Activated CD4-positive, alpha-beta T cell treated with anti-CD3 and anti-CD28 coated beads for 4 hours (primary cell): Measurements from ENCODE around the gene CAMK2D.

Source experiments
- DNase-seq, 2 donors: peaks; one replicate each; pipeline ENCODE4 v3.0.0-alpha.2; 2020

The CAMK2D gene

GRCh38 chr4:113635739-113636437 lies 125.7 kb downstream of the CAMK2D start:
- no peak for DNase-seq

DNA sequence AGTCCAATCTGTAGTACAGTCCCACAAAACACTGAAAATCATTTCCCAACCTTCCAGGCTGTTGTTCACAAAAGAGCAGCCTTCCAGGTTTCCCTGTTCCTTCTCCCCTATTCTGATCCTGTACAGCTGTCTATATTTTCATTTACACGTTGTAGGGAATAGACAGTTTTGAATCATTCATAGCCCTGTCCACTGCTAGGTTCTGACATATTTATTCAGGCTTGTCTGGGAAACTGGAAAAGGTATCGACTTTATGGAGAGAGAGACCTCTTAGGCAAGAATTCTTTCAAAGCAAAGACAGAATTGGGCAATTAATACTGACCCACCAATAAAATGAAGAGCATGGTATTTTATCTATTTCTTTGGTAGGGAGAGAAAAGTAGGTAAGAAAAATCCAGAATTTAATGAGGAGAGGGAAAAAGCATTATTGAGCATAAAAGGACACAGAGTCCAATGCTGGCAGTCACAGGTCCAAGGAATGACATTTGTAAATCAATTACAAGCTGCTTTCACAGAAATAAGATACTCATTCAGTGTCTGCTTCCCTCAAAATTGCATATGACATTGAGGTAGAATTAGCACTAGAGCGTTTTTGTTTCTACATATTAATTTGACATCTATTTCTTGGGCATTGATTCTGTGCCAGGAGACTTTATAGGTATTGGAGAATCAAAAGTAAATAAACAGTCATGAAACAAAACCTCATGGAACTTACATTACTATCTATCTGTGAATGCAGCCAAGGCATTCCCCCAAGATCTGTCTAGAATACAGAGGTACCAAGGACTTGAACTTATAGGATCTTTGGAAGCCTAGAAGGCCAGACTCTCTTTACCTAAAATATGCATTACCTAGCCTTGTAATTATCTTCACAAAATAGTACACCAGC lies 127.2 kb downstream of the CAMK2D start:
- no peak for DNase-seq

- DNase-seq, result no peak
Observed at GRCh38 chr4:113633467-113633866, 128.1 kb downstream of the CAMK2D start.

- no peak for DNase-seq
Observed at GRCh38 chr4:113628711-113629110, 132.8 kb downstream of the CAMK2D start.

DNA sequence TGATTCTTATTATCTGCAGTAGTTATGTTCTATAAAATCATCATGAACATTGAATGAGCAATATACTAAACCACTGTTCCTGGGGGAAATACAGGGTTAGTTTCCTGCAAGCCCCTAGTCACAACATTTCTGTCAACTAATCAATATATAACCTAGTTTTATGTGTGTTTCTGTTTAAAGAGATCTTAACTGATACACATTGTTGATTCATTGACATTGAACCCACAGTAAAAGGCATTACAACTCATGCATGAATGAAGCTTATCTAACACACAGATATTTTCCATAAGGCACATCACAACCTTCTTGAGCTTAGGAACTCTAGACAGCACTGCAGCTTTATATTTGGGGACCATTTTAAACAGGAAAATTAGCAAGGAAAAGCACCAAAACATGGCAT lies 134.2 kb downstream of the CAMK2D start:
- no peak for DNase-seq

- DNase-seq, result no peak
Observed at GRCh38 chr4:113625902-113626301, 135.6 kb downstream of the CAMK2D start.

DNA sequence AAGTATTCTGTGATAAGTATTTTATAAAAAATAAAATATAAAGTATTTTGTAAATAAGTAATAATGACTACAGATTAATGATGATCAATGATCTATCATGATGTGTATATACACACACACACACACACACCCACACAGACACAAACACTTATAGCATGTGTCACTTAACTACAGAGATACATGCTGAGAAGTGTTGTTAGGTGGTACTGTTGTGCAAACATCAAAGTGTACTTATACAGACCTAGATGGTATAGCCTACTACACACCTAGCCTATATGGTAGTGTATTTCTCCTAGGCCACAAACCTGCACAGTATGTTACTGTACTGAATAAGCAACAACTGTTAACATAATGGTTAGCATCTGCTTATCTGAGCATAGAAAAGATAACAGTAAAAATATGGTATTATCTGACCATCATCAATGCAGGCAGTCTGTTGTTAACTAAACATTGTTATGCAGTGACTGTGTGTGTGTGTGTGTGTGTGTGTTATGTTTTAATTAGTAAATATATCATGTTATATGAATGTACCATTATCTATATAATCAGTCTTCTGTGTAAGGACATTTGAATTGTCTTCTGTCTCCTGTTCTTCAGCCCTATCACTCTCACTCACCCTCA lies 138.2 kb downstream of the CAMK2D start:
- no peak for DNase-seq

GRCh38 chr4:113621633-113622032 lies 139.9 kb downstream of the CAMK2D start:
- no peak for DNase-seq

DNA sequence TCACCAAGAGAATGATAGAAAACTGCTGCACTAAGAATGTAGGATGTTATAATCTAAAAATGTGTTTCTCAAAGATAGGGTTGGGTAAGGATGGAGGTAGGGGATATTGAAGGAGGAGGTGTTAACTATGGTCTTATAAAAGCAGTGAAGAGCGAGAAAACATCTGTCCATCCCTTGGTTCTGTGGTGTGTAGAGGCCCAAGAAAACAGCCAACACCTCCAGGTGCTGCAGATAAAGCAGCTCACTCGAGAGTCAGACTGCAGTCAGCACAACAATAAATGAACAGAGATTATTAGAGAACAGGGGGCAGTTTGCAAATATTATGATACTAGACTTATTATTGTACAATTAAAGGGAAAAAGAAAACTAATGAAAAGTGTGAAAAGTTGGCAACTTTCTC lies 141.5 kb downstream of the CAMK2D start:
- DNase-seq, result no peak

GRCh38 chr4:113619526-113619925 lies 142.0 kb downstream of the CAMK2D start:
- no peak for DNase-seq

DNA sequence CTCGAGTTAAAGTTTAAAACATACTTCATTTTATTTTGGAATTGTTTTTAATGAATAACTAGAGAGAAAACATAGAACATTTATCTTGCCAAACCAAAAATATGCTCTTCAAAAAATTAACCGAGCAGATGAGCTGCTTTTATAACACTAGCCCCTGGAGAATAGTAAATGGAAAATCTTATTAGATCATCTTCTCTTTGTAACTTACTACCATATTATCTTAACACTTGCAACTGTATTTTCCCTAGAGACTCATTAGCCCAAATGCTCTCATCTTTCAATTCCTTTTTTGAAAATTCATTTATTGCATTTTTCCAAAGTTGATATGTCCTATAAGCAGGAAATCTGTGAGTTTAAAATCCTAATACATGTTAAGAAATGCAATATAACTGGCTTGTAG lies 143.3 kb downstream of the CAMK2D start:
- DNase-seq, result no peak

DNA sequence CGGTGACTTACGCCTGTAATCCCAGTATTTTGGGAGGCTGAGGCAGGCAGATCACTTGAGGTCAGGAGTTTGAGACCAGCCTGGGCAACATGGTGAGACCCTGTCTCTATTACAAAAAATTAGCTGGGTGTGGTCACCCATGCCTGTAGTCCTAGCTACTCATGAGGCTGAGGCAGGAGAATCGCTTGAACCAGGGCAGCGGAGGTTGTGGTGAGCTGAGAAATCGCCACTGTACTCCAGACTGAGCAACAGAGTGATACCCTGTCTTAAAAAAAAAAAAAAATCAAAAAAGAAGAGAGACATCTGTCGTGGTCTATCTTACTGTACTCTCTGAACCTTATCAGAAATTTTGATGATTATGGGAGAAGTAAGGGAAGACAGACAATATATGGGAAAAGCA lies 144.3 kb downstream of the CAMK2D start:
- no peak for DNase-seq

DNA sequence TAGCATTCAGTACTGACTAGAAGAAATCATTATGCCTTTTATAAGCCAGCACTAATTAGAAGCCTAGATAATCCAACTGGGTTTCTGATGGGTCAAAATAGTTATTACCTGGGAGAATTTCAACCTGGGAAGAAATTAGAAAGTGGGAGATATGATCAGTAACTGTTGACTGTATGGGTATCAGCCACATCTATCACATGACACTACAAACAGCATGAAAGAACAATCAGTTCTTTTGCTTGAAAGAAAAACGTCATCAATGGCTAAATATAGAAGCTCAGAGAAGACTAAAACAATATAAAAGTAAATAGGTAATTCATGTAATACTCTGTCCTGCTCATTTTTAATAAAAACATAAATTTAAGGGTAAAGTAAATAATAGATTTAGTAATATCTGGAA lies 145.1 kb downstream of the CAMK2D start:
- no peak for DNase-seq

DNA sequence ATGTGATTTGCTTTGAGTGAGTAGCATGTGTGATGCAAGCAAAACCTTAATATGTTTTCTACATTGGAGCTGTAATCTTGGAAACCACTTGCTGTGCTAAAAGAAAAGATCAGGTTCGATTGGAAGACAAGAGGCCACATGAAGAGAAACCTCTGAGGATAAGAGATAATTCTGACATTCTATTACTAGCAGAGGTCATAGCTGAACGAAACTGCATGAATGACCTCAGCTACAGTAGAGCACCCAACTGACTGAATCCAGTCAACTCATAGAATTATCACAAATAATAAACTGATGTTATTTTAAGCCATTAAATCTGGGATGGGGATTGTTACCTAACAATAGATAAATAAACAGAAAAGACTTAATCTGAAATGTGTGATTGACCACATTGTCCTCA lies 147.1 kb downstream of the CAMK2D start:
- no peak for DNase-seq

DNA sequence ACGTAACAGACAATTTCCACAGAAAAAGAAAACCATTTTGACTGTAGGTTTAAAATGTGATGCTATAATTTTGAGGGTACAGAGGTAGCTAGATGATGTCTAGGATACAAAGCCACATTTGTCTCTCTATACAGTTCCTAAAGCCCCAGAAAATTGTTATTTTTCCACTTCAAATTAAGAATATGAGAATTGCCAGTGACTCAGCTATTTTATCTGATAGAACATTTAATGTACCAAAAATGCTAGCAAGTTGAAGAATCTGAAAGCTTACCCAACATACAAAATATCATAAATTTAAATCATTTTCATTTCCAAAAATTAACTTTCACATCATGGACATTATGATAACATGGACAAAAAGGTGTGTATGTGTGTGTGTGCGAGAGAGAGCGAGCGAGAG lies 148.0 kb downstream of the CAMK2D start:
- no peak for DNase-seq

GRCh38 chr4:113610537-113610936 lies 151.0 kb downstream of the CAMK2D start:
- no peak for DNase-seq

- DNase-seq, result no peak
Observed at GRCh38 chr4:113607998-113608397, 153.5 kb downstream of the CAMK2D start.

GRCh38 chr4:113607147-113607720 lies 154.3 kb downstream of the CAMK2D start:
- DNase-seq, result no peak

DNA sequence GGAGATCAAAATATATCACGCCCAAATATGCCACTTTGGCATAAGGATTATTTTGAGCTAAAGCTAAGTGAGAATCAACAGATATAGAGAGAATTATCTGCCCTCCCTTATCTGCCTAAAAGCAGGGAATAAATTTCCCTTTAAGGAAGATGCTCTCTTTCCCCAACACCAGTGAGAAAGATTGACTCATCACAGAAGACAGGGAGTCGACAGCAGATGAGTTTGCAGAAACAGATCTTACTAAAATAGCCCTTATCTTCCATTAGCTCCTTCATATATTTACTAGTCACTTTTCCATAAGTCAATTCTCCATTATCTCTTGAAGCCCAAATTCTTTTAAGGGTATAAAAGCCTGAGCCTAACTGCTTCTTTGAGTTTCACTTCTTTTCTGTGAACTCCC lies 156.6 kb downstream of the CAMK2D start:
- no peak for DNase-seq

GRCh38 chr4:113603911-113604310 lies 157.6 kb downstream of the CAMK2D start:
- DNase-seq, result no peak

- no peak for DNase-seq
Observed at GRCh38 chr4:113602646-113603228, 158.8 kb downstream of the CAMK2D start.

DNA sequence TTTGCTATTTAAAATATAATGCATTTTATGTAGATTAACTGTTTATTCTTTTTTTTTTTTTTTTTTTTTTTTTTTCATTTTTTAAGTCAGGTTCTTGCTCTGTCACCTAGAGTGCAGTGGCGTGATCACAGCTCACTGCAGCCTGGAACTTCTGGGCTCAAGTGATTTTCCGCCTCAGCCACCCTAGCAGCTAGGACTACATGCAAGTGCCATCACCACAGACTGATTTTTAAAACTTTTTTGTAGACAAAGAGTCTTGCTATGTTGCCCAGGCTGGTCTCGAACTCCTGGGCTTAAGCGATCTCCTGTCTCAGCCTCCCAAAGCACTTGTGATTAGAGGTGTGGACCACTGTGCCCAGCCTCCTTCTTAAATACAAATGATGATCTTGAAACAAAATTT lies 159.9 kb downstream of the CAMK2D start:
- no peak for DNase-seq

DNA sequence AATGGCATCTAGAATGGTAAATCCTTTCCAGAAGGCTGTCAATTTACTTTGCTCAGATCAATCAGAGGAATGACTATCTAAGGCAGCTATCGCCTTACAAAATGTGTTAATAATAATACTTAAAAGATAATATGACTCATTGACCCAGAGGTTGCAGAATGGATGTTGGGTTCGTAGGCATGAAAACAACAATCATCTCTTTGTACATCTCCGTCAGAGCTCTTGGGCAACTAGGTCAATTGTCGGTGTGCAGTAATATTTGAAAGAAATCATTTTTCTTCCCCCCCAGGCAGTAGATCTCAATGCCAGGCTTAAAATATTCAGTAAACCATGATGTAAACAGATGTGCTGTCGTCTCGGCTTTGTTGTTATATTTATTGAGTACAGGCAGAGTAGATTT lies 165.1 kb downstream of the CAMK2D start:
- no peak for DNase-seq
